Hepatocyte (in vitro differentiated cells): ENCODE measurements around the gene ITGB1. TPM values are rescaled to one million over a fixed set of nuclear protein-coding genes. Genes with fewer than 3 reads are reported as not detected.

ENCODE experiments used
- DNase-seq: peaks from one replicate; pipeline ENCODE4 v3.0.0-alpha.2; 2016; ENCODE audit warnings: low spot score
- H2AFZ ChIP-seq: fragments of 200-600 bp; sonication (generic); 2 replicates; pipeline ENCODE4 v1.6.0; 2016; ENCODE audit warnings: antibody characterized with exemption, mild to moderate bottlenecking
- H3K27ac ChIP-seq: fragments of 200-600 bp; sonication (generic); 2 replicates; pipeline ENCODE4 v1.5.1; 2016; ENCODE audit warnings: mild to moderate bottlenecking
- H3K27me3 ChIP-seq: fragments of 200-600 bp; sonication (generic); 2 replicates; pipeline ENCODE4 v1.6.1; 2016
- H3K36me3 ChIP-seq: fragments of 200-600 bp; sonication (generic); replicated peaks from 2 replicates; pipeline ENCODE4 v1.5.1; 2016; ENCODE audit warnings: low read depth; ENCODE audit not compliant: insufficient read depth
- H3K4me1 ChIP-seq: fragments of 200-600 bp; sonication (generic); 2 replicates; pipeline ENCODE4 v1.5.1; 2016; ENCODE audit warnings: mild to moderate bottlenecking, moderate library complexity; ENCODE audit not compliant: insufficient read depth
- H3K4me2 ChIP-seq: fragments of 200-600 bp; sonication (generic); 2 replicates; pipeline ENCODE4 v1.6.0; 2016
- H3K4me3 ChIP-seq: fragments of 200-600 bp; sonication (generic); 2 replicates; pipeline ENCODE4 v1.5.1; 2016; ENCODE audit warnings: mild to moderate bottlenecking
- H3K79me2 ChIP-seq: fragments of 200-600 bp; sonication (generic); 2 replicates; pipeline ENCODE4 v1.6.0; 2017; ENCODE audit warnings: mild to moderate bottlenecking
- H3K9me2 ChIP-seq: fragments of 200-600 bp; sonication (generic); replicated peaks from 2 replicates; pipeline ENCODE4 v1.6.0; 2017; ENCODE audit warnings: mild to moderate bottlenecking; ENCODE audit not compliant: insufficient read depth
- H3K9me3 ChIP-seq: fragments of 200-600 bp; sonication (generic); 2 replicates; pipeline ENCODE4 v1.5.1; 2016; ENCODE audit warnings: low read depth, mild to moderate bottlenecking
- H4K20me1 ChIP-seq: fragments of 200-600 bp; sonication (generic); 2 replicates; pipeline ENCODE4 v1.6.0; 2016; ENCODE audit warnings: mild to moderate bottlenecking; ENCODE audit not compliant: insufficient read depth, poor library complexity, severe bottlenecking
- EZH2 ChIP-seq: fragments of 200-600 bp; sonication (generic); IDR thresholded peaks from 2 replicates; pipeline ENCODE4 v1.6.1; 2016; ENCODE audit warnings: antibody characterized with exemption, mild to moderate bottlenecking, borderline replicate concordance
- EZH2phosphoT487 ChIP-seq: fragments of 200-600 bp; sonication (generic); IDR thresholded peaks from one replicate; pipeline ENCODE4 v1.6.1; 2018; ENCODE audit warnings: antibody characterized with exemption, mild to moderate bottlenecking, low read depth, moderate library complexity; ENCODE audit not compliant: unreplicated experiment, severe bottlenecking
- WGBS: methylation state at CpG from one replicate; pipeline ENCODE4 v1.1.6; 2016; ENCODE audit warnings: low lambda C conversion rate; ENCODE audit errors: missing lambda C conversion rate; 5-methylcytosine and 5-hydroxymethylcytosine counted together
- polyA plus RNA-seq: library from polyadenylated mRNA; unstranded; fragments of >200 nt; fragmentation: Nextera tagmentation; extraction: Ambion mirVana; gene quantifications from 2 replicates; pipeline ENCODE4 v1.2.1, GENCODE V29; 2016
- total RNA-seq: library from RNA; depleted of rRNA; stranded (reverse); fragments of >200 nt; gene quantifications from 2 replicates; pipeline ENCODE4 v1.2.3, GENCODE V29; 2014
- TF ChIP-seq, protein P1 (sequence below): fragments of 200-600 bp; sonication (generic); IDR thresholded peaks from 2 replicates; pipeline ENCODE4 v1.5.1; 2016; ENCODE audit warnings: antibody characterized with exemption, mild to moderate bottlenecking; ENCODE audit not compliant: poor library complexity

ITGB1 gene
- total and polyA plus RNA-seq, 2 experiments from 2014 or later: 291 to 552 TPM

DNA sequence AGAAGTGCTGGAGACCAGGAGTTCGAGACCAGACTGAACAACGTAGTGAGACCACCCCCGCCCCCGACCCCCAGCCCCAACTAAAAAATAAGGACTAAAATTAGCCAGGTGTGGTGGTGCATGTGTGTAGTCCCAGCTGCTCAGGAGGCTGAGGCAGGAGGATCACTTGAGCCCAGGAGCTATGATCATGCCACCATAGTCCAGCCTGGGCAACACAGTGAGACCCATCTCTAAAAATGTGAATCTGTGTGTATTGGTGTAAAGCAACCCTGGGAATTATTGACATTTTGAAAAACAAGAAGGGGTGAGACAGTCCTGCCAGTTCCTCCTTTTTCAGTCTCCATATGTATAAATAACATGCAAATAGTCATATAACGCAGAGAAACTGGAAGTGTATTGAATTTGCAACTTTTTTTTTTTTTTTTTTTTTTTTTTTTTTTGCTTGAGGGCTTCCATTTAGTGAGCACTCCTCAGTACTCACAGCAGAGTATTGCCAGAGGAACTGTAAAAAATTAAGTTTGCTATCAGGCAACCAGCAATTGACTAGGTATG, 3.4 kb upstream of the ITGB1 start:
- peaks cover 10% of the 10 kb centered on the region for H4K20me1 ChIP-seq
- no peak overlapping the region for H3K4me3 ChIP-seq
- peaks cover 38% of the 10 kb centered on the region for H3K79me2 ChIP-seq
- H3K4me1 ChIP-seq: peaks cover 14% of the 10 kb centered on the region
- TF ChIP-seq EZH2: no peak
- TF ChIP-seq, protein P1, sequence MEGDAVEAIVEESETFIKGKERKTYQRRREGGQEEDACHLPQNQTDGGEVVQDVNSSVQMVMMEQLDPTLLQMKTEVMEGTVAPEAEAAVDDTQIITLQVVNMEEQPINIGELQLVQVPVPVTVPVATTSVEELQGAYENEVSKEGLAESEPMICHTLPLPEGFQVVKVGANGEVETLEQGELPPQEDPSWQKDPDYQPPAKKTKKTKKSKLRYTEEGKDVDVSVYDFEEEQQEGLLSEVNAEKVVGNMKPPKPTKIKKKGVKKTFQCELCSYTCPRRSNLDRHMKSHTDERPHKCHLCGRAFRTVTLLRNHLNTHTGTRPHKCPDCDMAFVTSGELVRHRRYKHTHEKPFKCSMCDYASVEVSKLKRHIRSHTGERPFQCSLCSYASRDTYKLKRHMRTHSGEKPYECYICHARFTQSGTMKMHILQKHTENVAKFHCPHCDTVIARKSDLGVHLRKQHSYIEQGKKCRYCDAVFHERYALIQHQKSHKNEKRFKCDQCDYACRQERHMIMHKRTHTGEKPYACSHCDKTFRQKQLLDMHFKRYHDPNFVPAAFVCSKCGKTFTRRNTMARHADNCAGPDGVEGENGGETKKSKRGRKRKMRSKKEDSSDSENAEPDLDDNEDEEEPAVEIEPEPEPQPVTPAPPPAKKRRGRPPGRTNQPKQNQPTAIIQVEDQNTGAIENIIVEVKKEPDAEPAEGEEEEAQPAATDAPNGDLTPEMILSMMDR: no peak
- no peak for TF ChIP-seq EZH2phosphoT487
- no peaks in the 10 kb centered on the region for H3K9me3 ChIP-seq
- H3K27me3 ChIP-seq: no peaks in the 10 kb centered on the region
- peak overlapping the region; percentile 59 for H3K27ac ChIP-seq
- H3K36me3 ChIP-seq: no peaks in the 10 kb centered on the region
- H3K9me2 ChIP-seq: no peaks in the 10 kb centered on the region
- no peak for DNase-seq
- 95% methylated on average over 5 of the region's 5 CpGs for WGBS
- H2AFZ ChIP-seq: no peak overlapping the region
- H3K4me2 ChIP-seq: no peak overlapping the region

DNA sequence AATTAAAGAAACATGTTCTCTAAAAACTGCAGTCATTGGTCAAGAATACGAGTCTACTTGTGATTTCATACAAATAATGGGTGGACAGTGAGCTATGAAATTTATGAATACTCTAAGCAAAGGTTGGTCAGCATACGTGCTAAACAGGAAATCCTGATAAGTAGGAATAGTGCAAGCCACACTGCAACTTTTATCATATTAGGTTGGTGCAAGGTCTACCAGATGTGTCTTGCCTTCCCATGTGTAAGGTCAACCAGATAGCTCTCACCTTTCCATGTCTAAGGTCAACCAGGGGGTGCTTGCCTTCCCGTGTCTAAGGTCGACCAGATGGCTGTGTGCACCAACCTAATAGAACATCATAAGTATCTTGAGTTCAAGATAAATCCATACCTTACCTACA, 2.0 kb upstream of the ITGB1 start:
- Histone ChIP-seq H3K36me3 (no peaks in the 10 kb centered on the region), H3K79me2 (peaks cover 52% of the 10 kb centered on the region), H3K27ac (no peak overlapping the region), H3K4me2 (peak overlapping the region; percentile 89), H3K27me3 (no peaks in the 10 kb centered on the region), H3K4me1 (peaks cover 24% of the 10 kb centered on the region), H3K9me3 (no peaks in the 10 kb centered on the region), H2AFZ (no peak overlapping the region), H3K4me3 (no peak overlapping the region), H3K9me2 (no peaks in the 10 kb centered on the region), H4K20me1 (peaks cover 24% of the 10 kb centered on the region)
- no peak for DNase-seq
- 82% methylated on average over 4 of the region's 4 CpGs for WGBS
- TF ChIP-seq, protein P1: no peak
- TF ChIP-seq EZH2 (no peak), EZH2phosphoT487 (no peak)

DNA sequence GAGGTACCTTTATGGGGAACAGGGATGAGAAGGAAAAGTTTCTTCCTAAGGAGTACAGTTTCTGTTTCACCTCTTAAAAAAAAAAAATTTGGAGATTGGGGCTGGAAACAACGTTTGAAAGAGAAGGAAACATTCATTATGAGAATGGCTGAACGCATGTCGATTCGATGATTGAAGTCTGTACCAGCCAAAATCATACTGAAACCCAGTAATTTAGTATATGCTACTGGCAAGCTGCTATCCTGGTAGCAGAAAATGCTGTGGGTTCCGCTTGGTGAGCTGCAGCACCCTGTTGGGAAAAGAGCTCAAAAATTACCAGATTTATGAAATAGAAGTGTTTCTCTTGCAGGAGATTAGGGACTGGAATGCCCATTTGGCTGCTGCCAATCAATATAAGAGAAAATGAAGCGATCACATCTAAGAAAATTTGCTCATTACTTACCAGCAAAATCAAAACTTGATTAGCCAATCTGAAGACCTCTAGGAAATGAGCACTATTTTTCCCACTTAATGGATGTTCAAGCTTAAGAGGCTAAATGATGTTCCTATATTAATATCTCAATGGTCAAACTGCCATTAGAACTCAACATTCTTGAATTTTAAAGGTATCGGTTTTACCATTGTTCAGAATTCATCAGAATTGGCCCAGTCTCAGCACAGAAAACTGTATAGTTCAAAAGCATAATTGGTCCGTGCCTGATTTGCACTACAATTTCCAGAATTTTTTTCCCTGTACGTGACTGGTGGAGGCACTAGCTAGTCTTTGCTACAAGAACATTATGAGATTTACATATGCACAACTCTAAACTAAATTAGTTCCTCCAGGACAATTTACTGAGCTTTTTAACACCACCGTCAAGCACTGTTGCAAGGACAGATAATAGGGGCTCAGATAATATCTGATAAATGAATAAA, 1.2 kb upstream of the ITGB1 start:
- Histone ChIP-seq H4K20me1 (peaks cover 32% of the 10 kb centered on the region), H3K4me1 (peaks cover 29% of the 10 kb centered on the region), H3K79me2 (peaks cover 59% of the 10 kb centered on the region), H3K27ac (peak overlapping the region; percentile 99), H3K4me2 (peak overlapping the region; percentile 89), H2AFZ (peak overlapping the region; percentile 70), H3K27me3 (no peaks in the 10 kb centered on the region), H3K9me2 (no peaks in the 10 kb centered on the region), H3K4me3 (peak overlapping the region; percentile 81), H3K9me3 (no peaks in the 10 kb centered on the region), H3K36me3 (no peaks in the 10 kb centered on the region)
- no peak for DNase-seq
- 25% methylated on average over 10 of the region's 10 CpGs for WGBS
- no peak for TF ChIP-seq EZH2
- TF ChIP-seq EZH2phosphoT487: no peak
- TF ChIP-seq, protein P1: no peak
